OCI-LY1 (cell line): ENCODE measurements around the gene SSNA1.

Experiments
- H2AFZ ChIP-seq: fragments of 200-600 bp; sonication (generic), shearing (Covaris generic); 2 replicates; pipeline ENCODE4 v1.6.0; 2014; ENCODE audit warnings: antibody characterized with exemption, mild to moderate bottlenecking, low read length
- H3F3A ChIP-seq: fragments of 200-600 bp; sonication (generic), shearing (Covaris generic); 2 replicates; pipeline ENCODE4 v1.6.0; 2014; ENCODE audit warnings: mild to moderate bottlenecking, antibody characterized with exemption, low read length, moderate library complexity; ENCODE audit not compliant: insufficient read depth
- H3K27ac ChIP-seq: fragments of 200-600 bp; sonication (generic); 2 replicates; pipeline ENCODE4 v1.5.1; 2014; ENCODE audit warnings: low read length, mixed run types, mild to moderate bottlenecking, low read depth; ENCODE audit not compliant: poor library complexity, severe bottlenecking
- H3K27me3 ChIP-seq: fragments of 200-600 bp; sonication (generic); 2 replicates; pipeline ENCODE4 v1.6.0; 2014; ENCODE audit warnings: antibody characterized with exemption, mild to moderate bottlenecking, low read length, moderate library complexity; ENCODE audit not compliant: insufficient read depth
- H3K36me3 ChIP-seq: fragments of 200-600 bp; sonication (generic); 2 replicates; pipeline ENCODE4 v1.6.1; 2014; ENCODE audit warnings: mild to moderate bottlenecking, antibody characterized with exemption, low read length, moderate library complexity, mixed read lengths; ENCODE audit not compliant: insufficient read depth
- H3K4me1 ChIP-seq: fragments of 200-600 bp; sonication (generic); 2 replicates; pipeline ENCODE4 v1.5.1; 2014; ENCODE audit warnings: mild to moderate bottlenecking, low read length, moderate library complexity; ENCODE audit not compliant: insufficient read depth, severe bottlenecking
- H3K4me2 ChIP-seq: fragments of 200-600 bp; sonication (generic), shearing (Covaris generic); 2 replicates; pipeline ENCODE4 v1.6.1; 2014; ENCODE audit warnings: low read length
- H3K4me3 ChIP-seq: fragments of 200-600 bp; sonication (generic); 2 replicates; pipeline ENCODE4 v1.5.1; 2014; ENCODE audit warnings: low read length, low read depth, mild to moderate bottlenecking, mixed read lengths; ENCODE audit not compliant: poor library complexity, severe bottlenecking
- H3K79me2 ChIP-seq: fragments of 200-600 bp; shearing (Covaris generic); 2 replicates; pipeline ENCODE4 v1.6.1; 2016; ENCODE audit warnings: mixed run types, low read length, mixed read lengths; ENCODE audit not compliant: insufficient read depth
- H3K9ac ChIP-seq: fragments of 200-600 bp; sonication (generic), shearing (Covaris generic); 2 replicates; pipeline ENCODE4 v1.6.1; 2014; ENCODE audit warnings: mild to moderate bottlenecking, low read length, mixed read lengths
- H3K9me2 ChIP-seq: fragments of 200-600 bp; sonication (generic), shearing (Covaris generic); 2 replicates; pipeline ENCODE4 v1.6.1; 2014; ENCODE audit warnings: low read depth, mild to moderate bottlenecking, low read length, mixed read lengths
- H3K9me3 ChIP-seq: fragments of 200-600 bp; shearing (Covaris generic); 2 replicates; pipeline ENCODE4 v1.6.1; 2014; ENCODE audit warnings: low read length, mixed read lengths
- H4K20me1 ChIP-seq: fragments of 200-600 bp; sonication (generic), shearing (Covaris generic); 2 replicates; pipeline ENCODE4 v1.6.0; 2016; ENCODE audit warnings: mild to moderate bottlenecking, low read length; ENCODE audit not compliant: insufficient read depth
- CTCF ChIP-seq: fragments of 200-600 bp; sonication (generic), shearing (Covaris generic); IDR thresholded peaks from 2 replicates; pipeline ENCODE4 v1.5.1; 2017; ENCODE audit warnings: mild to moderate bottlenecking, antibody characterized with exemption, low read length, moderate library complexity, mixed read lengths
- EZH2 ChIP-seq: fragments of 200-600 bp; sonication (generic), shearing (Covaris generic); IDR thresholded peaks from 2 replicates; pipeline ENCODE4 v1.8.0; 2017; ENCODE audit warnings: borderline replicate concordance, mixed run types, mild to moderate bottlenecking, antibody characterized with exemption, low read length, moderate library complexity, mixed read lengths

The SSNA1 gene

GRCh38 chr9:137140151-137141012 lies 48.1 kb upstream of the SSNA1 start:
- Histone ChIP-seq H3K27ac (no peak overlapping the region), H3F3A (no peaks in the 10 kb centered on the region), H3K79me2 (no peaks in the 10 kb centered on the region), H3K4me1 (no peaks in the 10 kb centered on the region), H3K9me2 (no peaks in the 10 kb centered on the region), H4K20me1 (no peaks in the 10 kb centered on the region), H3K9ac (no peak overlapping the region), H3K36me3 (no peaks in the 10 kb centered on the region), H2AFZ (no peak overlapping the region), H3K27me3 (0 out of 2 replicates have a peak, but pooled peaks cover 7% of the 10 kb centered on the region), H3K4me2 (no peak overlapping the region), H3K4me3 (no peak overlapping the region), H3K9me3 (no peaks in the 10 kb centered on the region)
- TF ChIP-seq EZH2, result no peak
- no peak for TF ChIP-seq CTCF

DNA sequence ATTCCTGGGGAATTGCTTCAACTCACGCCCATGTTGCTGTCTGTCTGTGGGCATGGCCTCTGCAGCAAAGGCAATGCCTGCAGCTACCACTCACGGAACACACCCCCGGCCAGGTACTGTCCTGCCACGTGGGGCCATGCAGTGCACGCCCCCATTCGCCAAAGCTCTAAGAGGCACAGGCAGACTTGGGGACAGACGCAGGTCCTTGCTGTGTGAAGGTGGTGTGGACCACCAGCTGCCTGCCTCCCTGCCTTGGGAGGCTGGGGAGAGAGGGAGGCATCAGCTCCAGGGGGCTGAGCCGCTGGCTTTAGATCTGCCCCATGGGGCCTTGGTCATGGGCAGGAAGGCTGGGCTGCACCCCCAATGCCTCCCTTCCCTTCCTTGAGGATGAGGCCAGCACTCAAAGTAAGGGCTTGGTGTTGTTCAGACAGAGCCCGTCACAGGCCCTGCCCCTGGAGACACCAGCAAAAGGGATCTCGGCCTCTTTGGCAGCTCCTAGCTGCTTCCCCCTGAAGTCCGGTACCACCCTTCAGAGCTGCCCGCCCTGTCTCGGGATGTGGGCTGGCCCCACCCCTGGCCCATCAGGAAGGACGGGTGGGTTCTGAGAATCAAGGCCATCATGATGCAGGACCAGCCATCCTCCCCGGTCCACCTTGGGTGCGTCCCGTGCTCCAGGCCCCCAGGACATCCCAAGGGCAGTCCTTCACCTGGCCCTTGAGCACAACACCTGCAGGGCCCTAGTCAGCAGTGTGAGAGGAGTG lies 47.2 kb upstream of the SSNA1 start:
- no peaks in the 10 kb centered on the region for H4K20me1 ChIP-seq
- no peak for TF ChIP-seq CTCF
- no peak for TF ChIP-seq EZH2
- H3F3A ChIP-seq, result no peaks in the 10 kb centered on the region
- H2AFZ ChIP-seq, result no peak overlapping the region
- no peaks in the 10 kb centered on the region for H3K4me1 ChIP-seq
- H3K9me3 ChIP-seq, result no peaks in the 10 kb centered on the region
- H3K9ac ChIP-seq, result no peak overlapping the region
- no peaks in the 10 kb centered on the region for H3K79me2 ChIP-seq
- no peak overlapping the region for H3K4me3 ChIP-seq
- H3K36me3 ChIP-seq, result no peaks in the 10 kb centered on the region
- no peak overlapping the region for H3K4me2 ChIP-seq
- H3K27me3 ChIP-seq, result 0 out of 2 replicates have a peak, but pooled peaks cover 7% of the 10 kb centered on the region
- no peak overlapping the region for H3K27ac ChIP-seq
- no peaks in the 10 kb centered on the region for H3K9me2 ChIP-seq

- Histone ChIP-seq H3K9me3 (no peaks in the 10 kb centered on the region), H3K4me1 (no peaks in the 10 kb centered on the region), H4K20me1 (no peaks in the 10 kb centered on the region), H3K4me3 (no peak overlapping the region), H3K27me3 (no peaks in the 10 kb centered on the region), H3K4me2 (no peak overlapping the region), H3K27ac (no peak overlapping the region), H2AFZ (no peak overlapping the region), H3K9me2 (no peaks in the 10 kb centered on the region), H3K79me2 (no peaks in the 10 kb centered on the region), H3K36me3 (no peaks in the 10 kb centered on the region), H3F3A (no peaks in the 10 kb centered on the region), H3K9ac (no peak overlapping the region)
- TF ChIP-seq CTCF (no peak), EZH2 (no peak)
Observed at GRCh38 chr9:137141976-137142936, 46.2 kb upstream of the SSNA1 start.
